Measurements from ENCODE around the gene ZNF135.

ZNF135 gene

GRCh38 chr19:58096884-58097283 lies 37.8 kb downstream of the ZNF135 start:
- DNase-seq = no peak

GRCh38 chr19:58097349-58097748 lies 38.3 kb downstream of the ZNF135 start:
- no peak for DNase-seq

GRCh38 chr19:58097781-58098681 lies 38.9 kb downstream of the ZNF135 start, which contains the start of gene ZSCAN18:
Gene ZSCAN18, minus strand, starts transcription at chr19:58098231. Its CDS starts 7,964 bp downstream, at chr19:58090267.
- peak; percentile 78 for DNase-seq

- no peak for DNase-seq
Observed at GRCh38 chr19:58098682-58098998, 39.6 kb downstream of the ZNF135 start.

- no peak for DNase-seq
Observed at GRCh38 chr19:58107778-58108545, 48.9 kb downstream of the ZNF135 start.

GRCh38 chr19:58108546-58108817 lies 49.4 kb downstream of the ZNF135 start:
- no peak for DNase-seq

- no peak for DNase-seq
Observed at GRCh38 chr19:58117841-58118575, 58.9 kb downstream of the ZNF135 start.

- DNase-seq = no peak
Observed at GRCh38 chr19:58118979-58119733, 60.1 kb downstream of the ZNF135 start.

Data from NCI-H774 (cell line).